HepG2 (cell line): Measurements from ENCODE around the gene RAN. TPM values are rescaled to one million over a fixed set of nuclear protein-coding genes. Genes with fewer than 3 reads are reported as not detected.
A peak's percentile ranks its signal among the peaks of the same experiment; 100 is the strongest.

ENCODE experiments used
- ARNT ChIP-seq: fragments of 450-650 bp; IDR thresholded peaks from 2 replicates; pipeline ENCODE4 v1.6.1; 2017
- CHCHD3 ChIP-seq: sonication (generic); formaldehyde crosslinking; IDR thresholded peaks from 2 replicates; pipeline ENCODE4 v1.8.0; 2022; ENCODE audit warnings: mild to moderate bottlenecking, missing genetic modification reagents, moderate library complexity
- GABPA ChIP-seq, 2 experiments: IDR thresholded peaks; 2 replicates each; pipeline ENCODE4 v1.6.1; 2011 to 2016; ENCODE audit warnings: low read depth in 2 of 2, low read length in 1 of 2, missing biosample characterization in 1 of 2, missing genetic modification characterization in 1 of 2
- HES4 ChIP-seq: sonication (generic); formaldehyde crosslinking; IDR thresholded peaks from 2 replicates; pipeline ENCODE4 v1.9.0; 2021; ENCODE audit warnings: mild to moderate bottlenecking, missing genetic modification reagents, borderline replicate concordance
- NFYC ChIP-seq: IDR thresholded peaks from 2 replicates; pipeline ENCODE4 v1.6.1; 2016; ENCODE audit warnings: missing genetic modification reagents, missing compliant biosample characterization
- POLR2A ChIP-seq, 2 experiments: IDR thresholded peaks; 2 replicates each; pipeline ENCODE4 v1.6.1; 2011; ENCODE audit warnings: low read depth in 2 of 2, low read length in 2 of 2, mild to moderate bottlenecking in 1 of 2, moderate library complexity in 1 of 2; ENCODE audit not compliant: insufficient read depth in 1 of 2
- RBM39 ChIP-seq: fragments of 200-400 bp; formaldehyde crosslinking; IDR thresholded peaks from one replicate; pipeline ENCODE4 v1.6.1; 2018; ENCODE audit warnings: antibody characterized with exemption, mild to moderate bottlenecking, low read depth, low read length; ENCODE audit not compliant: poor library complexity, severe bottlenecking
- SAFB2 ChIP-seq: sonication (generic); formaldehyde crosslinking; IDR thresholded peaks from 2 replicates; pipeline ENCODE4 v1.5.1; 2020; ENCODE audit warnings: missing genetic modification reagents, low read depth, mild to moderate bottlenecking, borderline replicate concordance
- SAP130 ChIP-seq: IDR thresholded peaks from 2 replicates; pipeline ENCODE4 v1.6.1; 2016; ENCODE audit warnings: low read depth
- SNAPC2 ChIP-seq: sonication (generic); formaldehyde crosslinking; IDR thresholded peaks from 2 replicates; pipeline ENCODE4 v1.8.1; 2022; ENCODE audit warnings: mild to moderate bottlenecking, missing genetic modification reagents
- TARDBP ChIP-seq: sonication (generic); formaldehyde crosslinking; IDR thresholded peaks from 2 replicates; pipeline ENCODE4 v1.8.0; 2022; ENCODE audit warnings: mild to moderate bottlenecking, missing genetic modification reagents
- YY1 ChIP-seq: IDR thresholded peaks from 2 replicates; pipeline ENCODE4 v1.6.1; 2011; ENCODE audit warnings: low read length, low read depth, moderate library complexity, mild to moderate bottlenecking; ENCODE audit not compliant: insufficient read depth, insufficient replicate concordance
- ZFP41 ChIP-seq: sonication (generic); formaldehyde crosslinking; IDR thresholded peaks from 2 replicates; pipeline ENCODE4 v1.4.0; 2020; ENCODE audit warnings: mild to moderate bottlenecking, missing genetic modification reagents, borderline replicate concordance
- ZKSCAN8 ChIP-seq: IDR thresholded peaks from 2 replicates; pipeline ENCODE4 v1.6.1; 2016; ENCODE audit warnings: borderline replicate concordance, missing genetic modification reagents, missing compliant biosample characterization
- ZNF598 ChIP-seq: sonication (generic); formaldehyde crosslinking; IDR thresholded peaks from 2 replicates; pipeline ENCODE4 v1.5.1; 2020; ENCODE audit warnings: mild to moderate bottlenecking, missing genetic modification reagents, borderline replicate concordance
- polyA plus RNA-seq, 8 experiments: library from polyadenylated mRNA; depleted of rRNA in 3 of 8; stranded (reverse) in 7 of 8; unstranded in 1 of 8; fragments of >200 nt; fragmentation: Illumina TruSeq in 4 of 8; extraction: Trizol in 4 of 8; gene quantifications; 2 replicates each; pipeline versions ENCODE4 v1.2.1 to v1.2.3, GENCODE V29; 2011 to 2016; ENCODE audit warnings: low read depth in 4 of 8, missing spikeins in 1 of 8, mixed read lengths in 1 of 8; ENCODE audit not compliant: insufficient read depth in 1 of 8
- total RNA-seq, 5 experiments: library from RNA; depleted of rRNA; stranded (reverse); fragments of >200 nt; fragmentation: Illumina TruSeq; extraction: Trizol; gene quantifications; 2 replicates each; pipeline ENCODE4 v1.2.3, GENCODE V29; 2016; ENCODE audit warnings: low read depth in 1 of 5
- TF ChIP-seq, protein P1 (sequence below): sonication (generic); formaldehyde crosslinking; conservative IDR thresholded peaks from 2 replicates; pipeline ENCODE4 v1.5.0; 2020; ENCODE audit warnings: missing genetic modification reagents
- TF ChIP-seq, protein P2 (sequence below): IDR thresholded peaks from 2 replicates; pipeline ENCODE4 v1.6.1; 2016; ENCODE audit warnings: control low read depth
- TF ChIP-seq, protein P3 (sequence below): sonication (generic); formaldehyde crosslinking; IDR thresholded peaks from 2 replicates; pipeline ENCODE4 v1.5.1; 2020; ENCODE audit warnings: missing genetic modification reagents, mild to moderate bottlenecking, borderline replicate concordance

RAN gene
- total and polyA plus RNA-seq, 2 of the 13 experiments (the other 11 are each of a cell fraction or from before 2014, with no cell fraction given): 1,335 to 1,630 TPM

DNA sequence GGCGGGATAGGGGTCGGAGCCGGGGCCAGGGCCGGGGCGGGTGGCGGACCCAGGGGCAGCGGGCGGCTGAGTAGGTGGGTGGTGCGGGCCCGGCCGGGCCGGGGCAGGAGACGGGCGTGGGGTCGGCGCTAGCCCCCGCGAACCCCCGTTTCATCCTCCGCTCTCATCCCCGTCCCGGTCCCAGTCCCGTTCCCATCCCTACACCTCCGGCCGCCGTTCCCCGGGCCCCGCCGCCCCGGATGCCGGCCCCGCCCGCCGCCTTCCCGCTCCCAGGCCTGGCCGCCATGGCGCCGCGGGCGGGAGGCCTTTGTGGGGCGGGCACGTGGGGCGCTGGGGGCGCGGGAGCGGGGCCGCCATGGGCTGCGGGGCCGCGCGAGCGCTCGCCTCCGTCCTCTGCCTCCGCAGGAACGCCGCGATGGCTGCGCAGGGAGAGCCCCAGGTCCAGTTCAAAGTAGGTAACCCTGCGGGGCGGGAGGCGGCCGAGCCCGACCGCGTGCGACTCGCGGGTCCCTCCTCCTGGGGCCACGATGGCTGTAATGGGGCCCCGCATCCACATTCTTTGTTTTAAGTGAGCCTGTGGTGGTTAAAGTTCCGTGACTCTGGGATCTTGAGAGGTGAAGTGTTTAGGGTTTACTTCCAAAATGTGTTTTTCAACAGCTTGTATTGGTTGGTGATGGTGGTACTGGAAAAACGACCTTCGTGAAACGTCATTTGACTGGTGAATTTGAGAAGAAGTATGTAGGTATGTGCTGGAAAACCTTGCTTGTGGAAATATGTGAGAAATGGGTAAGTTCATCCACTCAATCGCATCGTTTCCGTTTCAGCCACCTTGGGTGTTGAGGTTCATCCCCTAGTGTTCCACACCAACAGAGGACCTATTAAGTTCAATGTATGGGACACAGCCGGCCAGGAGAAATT lies 572 bp downstream of the RAN start (continued):
- TF ChIP-seq, protein P1, sequence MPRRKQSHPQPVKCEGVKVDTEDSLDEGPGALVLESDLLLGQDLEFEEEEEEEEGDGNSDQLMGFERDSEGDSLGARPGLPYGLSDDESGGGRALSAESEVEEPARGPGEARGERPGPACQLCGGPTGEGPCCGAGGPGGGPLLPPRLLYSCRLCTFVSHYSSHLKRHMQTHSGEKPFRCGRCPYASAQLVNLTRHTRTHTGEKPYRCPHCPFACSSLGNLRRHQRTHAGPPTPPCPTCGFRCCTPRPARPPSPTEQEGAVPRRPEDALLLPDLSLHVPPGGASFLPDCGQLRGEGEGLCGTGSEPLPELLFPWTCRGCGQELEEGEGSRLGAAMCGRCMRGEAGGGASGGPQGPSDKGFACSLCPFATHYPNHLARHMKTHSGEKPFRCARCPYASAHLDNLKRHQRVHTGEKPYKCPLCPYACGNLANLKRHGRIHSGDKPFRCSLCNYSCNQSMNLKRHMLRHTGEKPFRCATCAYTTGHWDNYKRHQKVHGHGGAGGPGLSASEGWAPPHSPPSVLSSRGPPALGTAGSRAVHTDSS (CRISPR knock-in tag): no peak
- TF ChIP-seq YY1 (no peak), ARNT (no peak), NFYC (CRISPR knock-in tag) (no peak), SAFB2 (CRISPR knock-in tag) (no peak), SAP130 (CRISPR knock-in tag) (peak; percentile 28), RBM39 (peak; percentile 59), ZFP41 (CRISPR knock-in tag) (no peak), SNAPC2 (no peak), GABPA (IDR thresholded peaks at IDR 0.05; ENCODE audit: low read depth, low read length) (no peak), GABPA (CRISPR knock-in tag; IDR thresholded peaks at IDR 0.05; ENCODE audit: low read depth) (no peak), HES4 (CRISPR knock-in tag) (no peak), CHCHD3 (CRISPR knock-in tag) (peak; percentile 51; the same call in 1 of the 2 replicates), ZKSCAN8 (CRISPR knock-in tag) (no peak), POLR2A (IDR thresholded peaks at IDR 0.05; ENCODE audit: insufficient read depth in 1 of 2, low read depth in 2 of 2, low read length in 2 of 2) (no peak), ZNF598 (0 out of 2 replicates have a peak, but pooled peaks have one; percentile 41), TARDBP (0 out of 2 replicates have a peak, but pooled peaks have one; percentile 26)
- TF ChIP-seq, protein P2, sequence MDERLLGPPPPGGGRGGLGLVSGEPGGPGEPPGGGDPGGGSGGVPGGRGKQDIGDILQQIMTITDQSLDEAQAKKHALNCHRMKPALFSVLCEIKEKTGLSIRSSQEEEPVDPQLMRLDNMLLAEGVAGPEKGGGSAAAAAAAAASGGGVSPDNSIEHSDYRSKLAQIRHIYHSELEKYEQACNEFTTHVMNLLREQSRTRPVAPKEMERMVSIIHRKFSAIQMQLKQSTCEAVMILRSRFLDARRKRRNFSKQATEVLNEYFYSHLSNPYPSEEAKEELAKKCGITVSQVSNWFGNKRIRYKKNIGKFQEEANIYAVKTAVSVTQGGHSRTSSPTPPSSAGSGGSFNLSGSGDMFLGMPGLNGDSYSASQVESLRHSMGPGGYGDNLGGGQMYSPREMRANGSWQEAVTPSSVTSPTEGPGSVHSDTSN (CRISPR knock-in tag): no peak
- TF ChIP-seq, protein P3, sequence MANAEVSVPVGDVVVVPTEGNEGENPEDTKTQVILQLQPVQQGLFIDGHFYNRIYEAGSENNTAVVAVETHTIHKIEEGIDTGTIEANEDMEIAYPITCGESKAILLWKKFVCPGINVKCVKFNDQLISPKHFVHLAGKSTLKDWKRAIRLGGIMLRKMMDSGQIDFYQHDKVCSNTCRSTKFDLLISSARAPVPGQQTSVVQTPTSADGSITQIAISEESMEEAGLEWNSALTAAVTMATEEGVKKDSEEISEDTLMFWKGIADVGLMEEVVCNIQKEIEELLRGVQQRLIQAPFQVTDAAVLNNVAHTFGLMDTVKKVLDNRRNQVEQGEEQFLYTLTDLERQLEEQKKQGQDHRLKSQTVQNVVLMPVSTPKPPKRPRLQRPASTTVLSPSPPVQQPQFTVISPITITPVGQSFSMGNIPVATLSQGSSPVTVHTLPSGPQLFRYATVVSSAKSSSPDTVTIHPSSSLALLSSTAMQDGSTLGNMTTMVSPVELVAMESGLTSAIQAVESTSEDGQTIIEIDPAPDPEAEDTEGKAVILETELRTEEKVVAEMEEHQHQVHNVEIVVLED (CRISPR knock-in tag): peak; percentile 20; the same call in 1 of the 2 replicates
